ENCODE measurements around the gene JOSD2. TPM values are rescaled to one million over a fixed set of nuclear protein-coding genes. Genes with fewer than 3 reads are reported as not detected.

JOSD2 gene
- total RNA-seq, 2 experiments from 2014 or later = 29.5 to 36.2 TPM

GRCh38 chr19:50486823-50487515, 24.0 kb downstream of the JOSD2 start:
- CTCF ChIA-PET = interaction anchor here (0.6 to 1.4 kb wide), 8 partner anchors 8 to 296 kb away, joined by 3 to 5 read pairs (median 4); partner anchors contain the start of gene JOSD2
- DNase-seq = peak; percentile 80
- Mint-ChIP-seq H3K4me1 (ENCODE audit: low read depth) (peaks cover 14% of the 10 kb centered on the region), H3K27ac (no peak overlapping the region), H3K9me3 (peaks cover 5% of the 10 kb centered on the region), H3K36me3 (peaks cover 13% of the 10 kb centered on the region), H3K27me3 (no peaks in the 10 kb centered on the region), H3K4me3 (no peak overlapping the region)
- intact Hi-C loops (cut with micrococcal nuclease) = no loop called here
- POLR2A ChIA-PET = no interaction called here

- ChIA-PET POLR2A (no interaction called here), CTCF (no interaction called here)
- intact Hi-C loops (cut with micrococcal nuclease) = no loop called here
Observed at GRCh38 chr19:50485284-50485955, 25.6 kb downstream of the JOSD2 start.

DNA sequence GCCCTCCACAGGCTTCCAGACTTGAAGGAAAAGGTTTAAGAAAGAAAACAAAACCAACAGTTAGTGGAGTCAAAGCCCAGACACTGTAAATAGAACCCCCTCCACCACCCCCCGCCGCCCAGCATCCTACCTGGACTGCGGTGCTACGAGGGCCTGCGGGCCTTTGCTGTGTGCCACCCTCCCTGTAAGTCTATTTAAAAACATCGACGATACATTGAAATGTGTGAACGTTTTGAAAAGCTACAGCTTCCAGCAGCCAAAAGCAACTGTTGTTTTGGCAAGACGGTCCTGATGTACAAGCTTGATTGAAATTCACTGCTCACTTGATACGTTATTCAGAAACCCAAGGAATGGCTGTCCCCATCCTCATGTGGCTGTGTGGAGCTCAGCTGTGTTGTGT, 28.1 kb downstream of the JOSD2 start:
- POLR2A ChIA-PET = no interaction called here
- no peaks in the 10 kb centered on the region for H3K27me3 Mint-ChIP-seq
- CTCF ChIA-PET = interaction anchor here (1.9 kb wide), 1 partner anchor 73 kb away, joined by 6 read pairs; no protein-coding TSS in a partner anchor
- H3K36me3 Mint-ChIP-seq = peaks cover 20% of the 10 kb centered on the region
- peaks cover 8% of the 10 kb centered on the region for H3K4me1 Mint-ChIP-seq (ENCODE audit: low read depth)
- intact Hi-C loops (cut with micrococcal nuclease) = no loop called here
- H3K27ac Mint-ChIP-seq = no peak overlapping the region
- no peak overlapping the region for H3K4me3 Mint-ChIP-seq
- H3K9me3 Mint-ChIP-seq = peaks cover 5% of the 10 kb centered on the region
- DNase-seq = no peak

More at GRCh38 chr19:50485284-50485955, 25.6 kb downstream of the JOSD2 start:
- Mint-ChIP-seq H3K4me1 (ENCODE audit: low read depth) (peaks cover 2% of the 10 kb centered on the region), H3K36me3 (peaks cover 16% of the 10 kb centered on the region), H3K27ac (no peak overlapping the region), H3K9me3 (peaks cover 5% of the 10 kb centered on the region), H3K27me3 (no peaks in the 10 kb centered on the region), H3K4me3 (no peak overlapping the region)
- no peak for DNase-seq

DNA sequence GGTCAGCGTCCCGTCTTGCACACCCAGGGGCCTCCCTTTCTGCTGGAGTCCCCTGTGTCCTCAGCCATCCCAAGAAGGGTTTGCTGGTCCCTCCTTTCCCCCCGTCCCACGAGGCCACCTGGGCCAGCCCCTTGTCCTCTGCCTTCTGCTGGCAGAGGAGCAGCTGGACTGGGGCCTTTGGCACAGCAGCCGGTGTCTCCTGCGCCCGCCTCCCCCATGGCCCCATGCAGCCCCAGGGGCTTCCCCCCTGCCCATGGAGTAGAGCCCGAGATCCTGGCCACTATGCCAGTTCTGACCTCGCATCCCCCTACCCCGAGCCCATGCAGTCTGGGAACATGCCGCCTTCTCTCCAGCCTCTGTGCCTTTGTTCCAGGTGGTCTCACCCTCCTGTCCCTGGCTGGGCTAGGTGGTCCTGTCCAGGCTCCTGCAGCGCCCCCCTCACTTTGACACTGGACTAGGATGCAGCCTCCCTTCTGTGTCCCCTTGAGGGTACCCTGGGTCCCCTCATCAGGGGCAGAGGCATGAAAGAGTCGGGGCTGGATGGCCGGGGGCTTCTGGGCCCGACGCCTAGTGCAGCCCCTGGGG, 28.6 kb downstream of the JOSD2 start:
- Mint-ChIP-seq H3K27ac (no peak overlapping the region), H3K9me3 (peaks cover 5% of the 10 kb centered on the region), H3K27me3 (no peaks in the 10 kb centered on the region), H3K4me3 (no peak overlapping the region), H3K4me1 (ENCODE audit: low read depth) (peaks cover 14% of the 10 kb centered on the region), H3K36me3 (peaks cover 25% of the 10 kb centered on the region)
- ChIA-PET POLR2A (no interaction called here), CTCF (interaction anchor here (1.9 kb wide), 1 partner anchor 74 kb away, joined by 6 read pairs; no protein-coding TSS in a partner anchor)
- no peak for DNase-seq
- intact Hi-C loops (cut with micrococcal nuclease) = no loop called here

- ChIA-PET POLR2A (no interaction called here), CTCF (no interaction called here)
- Mint-ChIP-seq H3K9me3 (peaks cover 2% of the 10 kb centered on the region), H3K36me3 (peaks cover 29% of the 10 kb centered on the region), H3K4me1 (ENCODE audit: low read depth) (peaks cover 20% of the 10 kb centered on the region), H3K27me3 (no peaks in the 10 kb centered on the region), H3K27ac (no peak overlapping the region), H3K4me3 (no peak overlapping the region)
- intact Hi-C loops (cut with micrococcal nuclease) = no loop called here
- no peak for DNase-seq
Observed at GRCh38 chr19:50481351-50482149, 29.4 kb downstream of the JOSD2 start.

- POLR2A ChIA-PET = no interaction called here
- peaks cover 30% of the 10 kb centered on the region for H3K36me3 Mint-ChIP-seq
- H3K9me3 Mint-ChIP-seq = no peaks in the 10 kb centered on the region
- H3K27ac Mint-ChIP-seq = no peak overlapping the region
- intact Hi-C loops (cut with micrococcal nuclease) = no loop called here
- CTCF ChIA-PET = no interaction called here
- H3K4me3 Mint-ChIP-seq = no peak overlapping the region
- H3K4me1 Mint-ChIP-seq (ENCODE audit: low read depth) = peaks cover 22% of the 10 kb centered on the region
- no peak for DNase-seq
- no peaks in the 10 kb centered on the region for H3K27me3 Mint-ChIP-seq
Observed at GRCh38 chr19:50480281-50481111, 30.5 kb downstream of the JOSD2 start.

- ChIA-PET CTCF (interaction anchor here (0.7 to 1.7 kb wide), 2 partner anchors 111 to 128 kb away, joined by 3 to 8 read pairs; no protein-coding TSS in a partner anchor), POLR2A (no interaction called here)
- Mint-ChIP-seq H3K36me3 (peaks cover 27% of the 10 kb centered on the region), H3K4me3 (no peak overlapping the region), H3K9me3 (no peaks in the 10 kb centered on the region), H3K27me3 (no peaks in the 10 kb centered on the region), H3K27ac (no peak overlapping the region), H3K4me1 (ENCODE audit: low read depth) (peaks cover 22% of the 10 kb centered on the region)
- no peak for DNase-seq
- intact Hi-C loops (cut with micrococcal nuclease) = no loop called here
Observed at GRCh38 chr19:50479761-50480251, 31.2 kb downstream of the JOSD2 start.

- Mint-ChIP-seq H3K27ac (no peak overlapping the region), H3K4me3 (no peak overlapping the region), H3K36me3 (peaks cover 27% of the 10 kb centered on the region), H3K27me3 (no peaks in the 10 kb centered on the region), H3K9me3 (no peaks in the 10 kb centered on the region), H3K4me1 (ENCODE audit: low read depth) (peaks cover 22% of the 10 kb centered on the region)
- peak; percentile 26 for DNase-seq
- POLR2A ChIA-PET = interaction anchor here (1.0 kb wide), 1 partner anchor 32 kb away, joined by 3 read pairs; the partner anchor contains the start of gene JOSD2
- CTCF ChIA-PET = interaction anchor here (0.6 to 1.7 kb wide), 6 partner anchors 7 to 229 kb away, joined by 3 to 8 read pairs (median 4); no protein-coding TSS in a partner anchor
- intact Hi-C loops (cut with micrococcal nuclease) = no loop called here
Observed at GRCh38 chr19:50478901-50479715, 31.9 kb downstream of the JOSD2 start.

DNA sequence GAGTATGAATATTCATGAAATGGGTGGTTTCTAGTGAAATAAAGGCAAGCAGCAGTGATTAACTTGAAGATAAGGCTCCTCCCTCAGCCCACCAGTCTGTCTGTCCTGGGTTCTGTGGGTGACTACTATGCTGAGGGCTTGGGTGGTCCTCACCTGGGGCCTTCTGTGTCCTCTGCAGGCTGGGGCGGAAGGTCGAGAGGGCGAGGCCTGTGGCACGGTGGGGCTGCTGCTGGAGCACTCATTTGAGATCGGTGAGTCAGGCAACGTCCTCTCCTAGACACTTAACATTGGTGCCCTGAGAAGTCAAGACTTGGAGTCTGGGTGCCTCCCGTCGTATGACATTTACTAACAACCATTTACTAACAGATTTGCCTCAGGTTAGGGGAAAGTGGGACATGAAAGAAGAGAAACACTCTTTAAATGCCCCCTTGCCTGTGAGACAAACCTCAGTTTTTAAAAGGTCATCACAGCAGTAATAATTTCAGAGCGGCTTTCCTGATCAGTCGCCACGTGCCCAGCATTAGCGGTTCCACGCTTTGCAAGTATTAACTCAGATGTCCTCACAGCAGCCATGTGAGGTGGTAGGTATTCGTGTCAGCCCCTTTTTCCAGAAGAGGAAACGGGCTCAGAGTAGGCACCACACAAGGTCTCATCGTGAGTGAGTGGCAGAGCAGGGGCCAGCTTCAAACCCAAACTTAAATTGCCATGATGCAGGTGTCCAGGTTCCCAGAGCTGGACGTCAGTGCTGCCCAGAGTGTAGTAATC, 33.1 kb downstream of the JOSD2 start:
- intact Hi-C loops (cut with micrococcal nuclease) = loop anchor here (2.0 kb wide), 1 partner anchor 101 kb away; the partner anchor contains the start of gene NR1H2
- H3K27me3 Mint-ChIP-seq = no peaks in the 10 kb centered on the region
- H3K36me3 Mint-ChIP-seq = peaks cover 21% of the 10 kb centered on the region
- H3K9me3 Mint-ChIP-seq = no peaks in the 10 kb centered on the region
- CTCF ChIA-PET = interaction anchor here (0.6 to 1.7 kb wide), 5 partner anchors 9 to 230 kb away, joined by 3 to 8 read pairs (median 5); no protein-coding TSS in a partner anchor
- H3K4me1 Mint-ChIP-seq (ENCODE audit: low read depth) = peaks cover 22% of the 10 kb centered on the region
- H3K4me3 Mint-ChIP-seq = peak overlapping the region; percentile 93
- POLR2A ChIA-PET = interaction anchor here (1.0 kb wide), 1 partner anchor 33 kb away, joined by 3 read pairs; the partner anchor contains the start of gene JOSD2
- peak overlapping the region; percentile 7 for H3K27ac Mint-ChIP-seq
- no peak for DNase-seq

- H3K4me3 Mint-ChIP-seq = peak overlapping the region; percentile 93
- ChIA-PET POLR2A (interaction anchor here (0.6 to 1.5 kb wide), 3 partner anchors 19 to 120 kb away, joined by 3 to 4 read pairs (median 3); partner anchors contain the start of gene JOSD2), CTCF (no interaction called here)
Observed at GRCh38 chr19:50476907-50477238, 34.1 kb downstream of the JOSD2 start.

More at GRCh38 chr19:50476907-50477238, 34.1 kb downstream of the JOSD2 start:
- intact Hi-C loops (cut with micrococcal nuclease) = loop anchor here (1.0 to 2.0 kb wide), 2 partner anchors 34 to 100 kb away; partner anchors contain the start of genes JOSD2 and NR1H2
- no peak for DNase-seq
- Mint-ChIP-seq H3K36me3 (peaks cover 19% of the 10 kb centered on the region), H3K4me1 (ENCODE audit: low read depth) (peaks cover 22% of the 10 kb centered on the region), H3K9me3 (no peaks in the 10 kb centered on the region), H3K27me3 (no peaks in the 10 kb centered on the region), H3K27ac (peak overlapping the region; percentile 88)
